ENCODE results near the gene IRGQ. TPM values are rescaled to one million over a fixed set of nuclear protein-coding genes. Genes with fewer than 3 reads are reported as not detected.

The IRGQ gene
- total and polyA plus RNA-seq, 7 donors, result 5.5 to 26.9 (median 21.5) TPM

DNA sequence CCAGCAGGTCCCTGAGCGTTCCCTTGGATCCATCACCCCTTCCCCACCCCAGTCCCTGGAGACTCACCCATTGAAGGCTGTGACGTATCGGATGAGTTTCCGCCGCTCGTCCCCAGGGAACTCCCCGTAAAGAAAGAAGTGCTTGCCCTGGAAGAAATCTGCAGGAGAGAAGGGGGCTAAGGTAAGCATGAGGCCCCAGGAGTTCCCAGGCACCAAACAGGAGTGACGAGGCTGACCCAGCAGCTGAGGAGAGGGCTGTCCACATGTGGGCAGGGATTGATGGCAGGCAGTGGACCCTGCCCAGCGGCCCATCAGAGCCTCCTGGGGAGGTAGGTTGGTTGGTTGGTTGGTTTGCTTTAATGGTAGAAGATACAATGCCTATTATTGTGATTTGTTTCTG lies 51.9 kb downstream of the IRGQ start:
- intact Hi-C loops (cut with DNase I), result no loop called here
- no peak for DNase-seq

DNA sequence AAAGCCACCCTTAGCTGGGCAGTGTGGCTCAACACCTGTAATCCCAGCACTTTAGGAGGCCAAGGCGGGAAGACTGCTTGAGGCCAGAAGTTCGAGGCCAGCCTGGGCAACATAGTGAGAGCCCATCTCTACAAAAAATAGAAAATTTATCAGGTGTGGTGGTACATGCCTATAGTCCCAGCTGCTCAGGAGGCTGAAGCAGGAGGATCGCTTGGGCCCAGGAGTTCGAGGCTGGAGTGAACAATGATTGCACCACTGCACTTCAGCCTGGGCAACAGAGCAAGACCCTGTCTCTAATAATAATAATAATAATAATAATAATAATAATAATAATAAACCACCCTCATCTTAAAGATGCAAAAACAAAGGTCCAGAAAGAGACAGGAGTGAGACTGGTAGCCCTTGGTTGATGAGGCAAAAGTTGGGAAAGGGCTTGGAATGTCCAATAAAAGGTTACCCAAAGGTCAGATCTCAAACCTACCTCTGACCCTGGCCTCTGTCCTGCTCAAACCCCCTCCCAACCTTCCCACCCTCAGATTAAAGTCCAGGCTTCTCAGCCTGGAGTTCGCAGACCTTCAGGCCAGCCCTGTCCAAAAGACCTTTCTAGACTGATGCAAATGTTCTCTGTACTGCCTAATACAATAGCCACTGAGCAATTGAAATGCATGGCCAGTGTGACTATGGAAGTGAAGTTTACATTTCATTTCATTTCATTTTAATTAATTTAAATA lies 53.8 kb downstream of the IRGQ start:
- H3K4me3 ChIP-seq, result no peak overlapping the region
- peaks cover 0 to 82% of the 10 kb centered on the region in 2 donors for H3K36me3 ChIP-seq (ENCODE audit: insufficient read depth in 1 of 2, low read depth in 1 of 2)
- no peak for DNase-seq
- ATAC-seq, result no peak
- H3K9me3 ChIP-seq, result peaks cover 7% of the 10 kb centered on the region
- H3K27me3 ChIP-seq (ENCODE audit: insufficient read depth in 3 of 3, low read length in 2 of 3), result no peaks in the 10 kb centered on the region
- intact Hi-C loops (cut with DNase I), result no loop called here
- no peak overlapping the region for H3K27ac ChIP-seq
- 95 to 98% (median 96%) methylated on average over 5 of the region's 5 CpGs for WGBS, 3 donors
- no peaks in the 10 kb centered on the region for H3K4me1 ChIP-seq
- no peak for TF ChIP-seq CTCF (IDR thresholded peaks at IDR 0.05)

More for the DNA sequence above, 51.9 kb downstream of the IRGQ start:
- 95 to 98% (median 95%) methylated on average over 9 of the region's 9 CpGs for WGBS, 3 donors
- no peaks in the 10 kb centered on the region for H3K4me1 ChIP-seq
- no peak overlapping the region for H3K4me3 ChIP-seq
- peaks cover 4% of the 10 kb centered on the region for H3K9me3 ChIP-seq
- ATAC-seq, result no peak
- no peak for TF ChIP-seq CTCF (IDR thresholded peaks at IDR 0.05)
- no peaks in the 10 kb centered on the region for H3K27me3 ChIP-seq (ENCODE audit: insufficient read depth in 3 of 3, low read length in 2 of 3)
- peaks cover 0 to 71% of the 10 kb centered on the region in 2 donors for H3K36me3 ChIP-seq (ENCODE audit: insufficient read depth in 1 of 2, low read depth in 1 of 2)
- H3K27ac ChIP-seq, result no peak overlapping the region

- intact Hi-C loops (cut with DNase I), result no loop called here
- no peak for TF ChIP-seq CTCF (IDR thresholded peaks at IDR 0.05)
- no peaks in the 10 kb centered on the region for H3K27me3 ChIP-seq (ENCODE audit: insufficient read depth in 3 of 3, low read length in 2 of 3)
- H3K36me3 ChIP-seq (ENCODE audit: insufficient read depth in 1 of 2, low read depth in 1 of 2), result peaks cover 0 to 72% of the 10 kb centered on the region in 2 donors
- H3K4me3 ChIP-seq, result no peak overlapping the region
- ATAC-seq (no peak), DNase-seq (no peak)
- no peaks in the 10 kb centered on the region for H3K4me1 ChIP-seq
- no peak overlapping the region for H3K27ac ChIP-seq
- peaks cover 7% of the 10 kb centered on the region for H3K9me3 ChIP-seq
- WGBS, 3 donors, result 93 to 98% (median 96%) methylated on average over 3 of the region's 3 CpGs
Measured at GRCh38 chr19:43540381-43540780, 55.6 kb downstream of the IRGQ start.

- Histone ChIP-seq H3K27ac (no peak overlapping the region), H3K9me3 (peaks cover 7% of the 10 kb centered on the region), H3K36me3 (ENCODE audit: insufficient read depth in 1 of 2, low read depth in 1 of 2) (peaks cover 0 to 58% of the 10 kb centered on the region in 2 donors), H3K27me3 (ENCODE audit: insufficient read depth in 3 of 3, low read length in 2 of 3) (no peaks in the 10 kb centered on the region), H3K4me1 (no peaks in the 10 kb centered on the region), H3K4me3 (no peak overlapping the region)
- intact Hi-C loops (cut with DNase I), result loop anchor here in 1 of 2 donors (5.0 to 10.0 kb wide), 2 partner anchors 56 to 113 kb away; partner anchors contain the start of genes IRGQ and ZNF576
- ATAC-seq (no peak), DNase-seq (no peak)
- no peak for TF ChIP-seq CTCF (IDR thresholded peaks at IDR 0.05)
Measured at GRCh38 chr19:43538922-43539321, 57.0 kb downstream of the IRGQ start.

Measured in psoas muscle (tissue), 8 donors.